ENCODE measurements around the gene TMEM114.

- no peak for TF ChIP-seq CTCF (IDR thresholded peaks at IDR 0.05)
- TF ChIP-seq POLR2AphosphoS5 (IDR thresholded peaks at IDR 0.05) = no peak
- no peak for TF ChIP-seq POLR2A (IDR thresholded peaks at IDR 0.05)
Measured at GRCh38 chr16:8576141-8577004, 13.9 kb downstream of the TMEM114 start.
